Type B pancreatic cell (in vitro differentiated cells): ENCODE data around the gene SF3B3. TPM values are rescaled to one million over a fixed set of nuclear protein-coding genes. Genes with fewer than 3 reads are reported as not detected.

Experiments used
- DNase-seq: peaks from one replicate; pipeline ENCODE4 v3.0.0; 2021; ENCODE audit warnings: mixed read lengths; ENCODE audit not compliant: unreplicated experiment; ENCODE audit errors: extremely low spot score
- H3K27ac Mint-ChIP-seq: 2 replicates; pipeline ENCODE4 v1.8.0; 2021; ENCODE audit warnings: mild to moderate bottlenecking, mixed read lengths
- H3K27me3 Mint-ChIP-seq: 2 replicates; pipeline ENCODE4 v1.8.0; 2021; ENCODE audit warnings: mixed read lengths
- H3K36me3 Mint-ChIP-seq: 2 replicates; pipeline ENCODE4 v1.8.0; 2021; ENCODE audit warnings: mixed read lengths
- H3K4me1 Mint-ChIP-seq: one replicate; pipeline ENCODE4 v1.8.0; 2021; ENCODE audit warnings: mixed read lengths; ENCODE audit not compliant: unreplicated experiment
- H3K4me3 Mint-ChIP-seq: 2 replicates; pipeline ENCODE4 v1.8.0; 2021; ENCODE audit warnings: mild to moderate bottlenecking, mixed read lengths
- H3K9me3 Mint-ChIP-seq: 2 replicates; pipeline ENCODE4 v1.8.0; 2021; ENCODE audit warnings: mixed read lengths
- CTCF ChIP-seq: fragments of 200-600 bp; sonication (generic); conservative IDR thresholded peaks from 2 replicates; pipeline ENCODE4 v1.5.0; 2021; ENCODE audit warnings: antibody characterized with exemption, mild to moderate bottlenecking
- total RNA-seq: library from RNA; stranded (reverse); gene quantifications from 2 replicates; pipeline ENCODE4 v1.2.1, GENCODE V29; 2021; ENCODE audit warnings: low replicate concordance

Gene SF3B3
- total RNA-seq, 1 donor from 2014 or later = 429 TPM

- TF ChIP-seq CTCF = no peak
- H3K36me3 Mint-ChIP-seq = peaks cover 22% of the 10 kb centered on the region
- H3K4me3 Mint-ChIP-seq = no peak overlapping the region
- no peaks in the 10 kb centered on the region for H3K9me3 Mint-ChIP-seq
- H3K27me3 Mint-ChIP-seq = no peaks in the 10 kb centered on the region
- H3K4me1 Mint-ChIP-seq = peaks cover 14% of the 10 kb centered on the region
- peak overlapping the region; percentile 18 for H3K27ac Mint-ChIP-seq
- DNase-seq = no peak
These were observed 51.1 kb downstream of the SF3B3 start for GRCh38 chr16:70574595-70575271.

DNA sequence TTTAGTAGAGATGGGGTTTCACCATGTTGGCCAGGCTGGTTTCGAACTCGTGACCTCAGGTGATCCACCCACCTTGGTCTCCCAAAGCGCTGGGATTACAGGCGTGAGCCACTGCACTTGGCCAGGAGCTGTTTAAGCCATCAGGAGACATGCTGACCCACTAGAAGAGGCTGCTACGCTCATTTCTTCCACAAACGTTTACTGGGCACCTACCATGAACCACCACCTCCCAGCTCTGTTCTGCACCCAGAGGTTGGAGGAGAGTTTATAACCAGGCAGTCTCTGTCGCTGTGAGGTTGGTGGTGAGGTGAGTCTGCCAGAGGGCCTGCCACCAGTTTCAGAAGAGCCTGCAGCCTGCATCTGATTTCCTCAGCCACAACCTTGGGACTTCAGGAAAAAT lies 51.8 kb downstream of the SF3B3 start:
- no peaks in the 10 kb centered on the region for H3K9me3 Mint-ChIP-seq
- no peak for DNase-seq
- peaks cover 14% of the 10 kb centered on the region for H3K4me1 Mint-ChIP-seq
- peaks cover 20% of the 10 kb centered on the region for H3K36me3 Mint-ChIP-seq
- no peaks in the 10 kb centered on the region for H3K27me3 Mint-ChIP-seq
- no peak for TF ChIP-seq CTCF
- no peak overlapping the region for H3K4me3 Mint-ChIP-seq
- no peak overlapping the region for H3K27ac Mint-ChIP-seq

- no peak for DNase-seq
- H3K36me3 Mint-ChIP-seq = peaks cover 10% of the 10 kb centered on the region
- H3K27me3 Mint-ChIP-seq = no peaks in the 10 kb centered on the region
- no peak overlapping the region for H3K4me3 Mint-ChIP-seq
- no peak for TF ChIP-seq CTCF
- peak overlapping the region; percentile 44 for H3K27ac Mint-ChIP-seq
- H3K4me1 Mint-ChIP-seq = peaks cover 14% of the 10 kb centered on the region
- no peaks in the 10 kb centered on the region for H3K9me3 Mint-ChIP-seq
These were observed 53.0 kb downstream of the SF3B3 start for GRCh38 chr16:70576431-70577255.

DNA sequence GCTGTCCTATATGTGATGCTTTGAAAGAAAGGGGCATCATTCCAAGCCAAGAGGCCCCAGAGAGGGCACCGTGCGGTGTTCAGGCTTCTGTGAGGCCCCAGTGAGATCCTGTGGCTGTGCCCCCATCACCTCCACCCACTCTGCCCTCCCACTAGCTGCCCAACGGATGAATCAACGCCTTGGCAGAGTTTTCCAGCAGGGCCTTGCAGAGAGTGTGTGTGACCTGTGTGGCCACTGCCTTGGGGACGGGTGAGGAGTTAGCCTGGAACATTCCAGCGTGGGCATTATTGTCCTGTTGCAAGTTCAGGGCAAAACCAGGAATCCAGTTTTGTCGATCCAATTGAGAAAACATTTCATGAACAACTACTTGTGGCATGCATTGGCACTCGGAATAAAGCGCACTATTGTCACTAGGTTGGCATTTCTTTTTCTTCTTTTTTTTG lies 53.7 kb downstream of the SF3B3 start:
- no peak for DNase-seq
- TF ChIP-seq CTCF = no peak
- H3K9me3 Mint-ChIP-seq = no peaks in the 10 kb centered on the region
- H3K27me3 Mint-ChIP-seq = no peaks in the 10 kb centered on the region
- peaks cover 5% of the 10 kb centered on the region for H3K36me3 Mint-ChIP-seq
- H3K4me3 Mint-ChIP-seq = no peak overlapping the region
- no peak overlapping the region for H3K27ac Mint-ChIP-seq
- H3K4me1 Mint-ChIP-seq = peaks cover 14% of the 10 kb centered on the region

DNA sequence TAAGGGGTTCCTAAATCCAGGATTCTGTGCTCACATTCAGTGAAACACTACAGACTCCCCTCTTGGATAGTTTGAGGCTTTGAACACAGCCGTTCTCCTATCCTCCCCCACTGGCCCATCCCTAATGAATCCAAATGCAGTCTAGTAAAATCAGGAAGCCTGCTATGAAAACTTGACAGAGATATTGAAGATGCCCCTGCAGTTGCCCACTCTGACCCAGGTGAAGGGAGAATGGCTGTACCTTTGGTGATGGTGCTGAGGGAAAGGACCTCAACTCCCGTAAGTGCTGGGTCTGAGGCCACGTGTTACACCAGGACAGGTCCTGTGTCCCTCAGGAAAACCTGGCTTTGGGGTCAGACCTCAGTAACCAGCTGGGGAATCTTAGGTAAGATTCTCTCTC lies 54.4 kb downstream of the SF3B3 start:
- no peaks in the 10 kb centered on the region for H3K27me3 Mint-ChIP-seq
- no peak for TF ChIP-seq CTCF
- no peak overlapping the region for H3K4me3 Mint-ChIP-seq
- H3K27ac Mint-ChIP-seq = no peak overlapping the region
- DNase-seq = no peak
- peaks cover 14% of the 10 kb centered on the region for H3K4me1 Mint-ChIP-seq
- peaks cover 5% of the 10 kb centered on the region for H3K36me3 Mint-ChIP-seq
- no peaks in the 10 kb centered on the region for H3K9me3 Mint-ChIP-seq
